Activated CD8-positive, alpha-beta memory T cell treated with anti-CD3 and anti-CD28 coated beads for 24 hours (primary cell): Measurements from ENCODE around the gene GBX1.

ENCODE experiments used
- DNase-seq: peaks from one replicate; pipeline ENCODE4 v3.0.0-alpha.2; 2020

GBX1 gene

DNA sequence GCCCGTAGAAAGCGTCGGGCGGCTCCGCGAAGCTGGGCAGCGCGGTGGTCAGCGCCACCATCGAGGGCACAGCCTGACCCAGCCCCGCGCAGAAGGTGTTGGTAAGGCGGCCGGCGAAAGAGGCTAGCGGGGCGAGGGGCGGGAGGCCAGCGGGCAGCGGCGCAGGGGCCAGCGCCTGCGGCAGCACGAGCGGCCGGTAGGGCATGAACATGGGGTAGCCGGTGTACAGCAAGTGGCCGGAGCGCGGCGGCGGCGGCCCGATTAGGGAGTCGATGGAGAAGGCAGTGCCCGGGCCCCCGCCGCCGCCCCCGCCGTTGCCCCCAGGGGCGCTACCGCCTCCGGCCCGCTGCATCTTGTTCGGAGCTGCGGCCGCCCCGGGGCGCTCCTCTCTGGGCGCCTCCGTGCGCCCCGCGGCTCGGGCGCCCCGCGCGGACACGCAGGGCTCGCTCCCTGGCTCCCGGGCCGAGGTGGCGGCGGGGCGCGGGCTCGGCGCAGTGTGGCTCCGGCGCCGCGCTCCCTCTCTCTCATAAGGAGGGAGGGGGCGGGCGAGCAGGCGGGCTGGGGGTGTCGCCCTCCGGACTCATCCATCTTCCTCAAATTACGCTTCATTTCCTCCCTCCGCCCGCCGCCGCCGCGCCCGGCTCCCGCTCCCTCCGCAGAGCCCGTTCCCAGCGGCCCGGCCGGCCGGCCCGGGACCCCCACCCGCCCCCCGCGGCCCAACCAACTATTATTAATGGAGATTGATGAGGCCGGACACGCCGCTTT is at the start of gene GBX1:
Gene GBX1 (minus strand): TSS at position 498 of the 765 bp plus-strand sequence. CDS start 146 bp downstream, at position 352.
- no peak for DNase-seq

DNA sequence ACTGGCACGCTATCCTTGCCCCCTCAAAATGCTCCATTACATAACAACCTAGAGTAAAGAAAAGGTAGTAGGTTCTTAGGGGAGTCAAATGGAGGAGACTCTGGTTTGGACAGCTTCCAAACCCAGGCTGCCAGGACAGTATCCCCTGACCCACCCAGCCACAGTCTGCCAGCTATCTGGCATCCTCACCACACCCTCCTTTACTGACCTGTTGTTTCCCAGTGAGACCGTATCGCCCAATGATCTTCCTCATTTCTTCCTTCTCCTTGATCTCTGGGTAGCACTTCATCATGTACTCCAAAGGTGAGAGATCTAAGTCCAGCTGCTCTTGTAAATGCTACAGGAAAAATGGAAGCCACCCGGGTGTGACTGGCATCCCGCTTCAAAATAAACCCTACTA is 47.9 kb upstream of the GBX1 start:
- DNase-seq = no peak

DNA sequence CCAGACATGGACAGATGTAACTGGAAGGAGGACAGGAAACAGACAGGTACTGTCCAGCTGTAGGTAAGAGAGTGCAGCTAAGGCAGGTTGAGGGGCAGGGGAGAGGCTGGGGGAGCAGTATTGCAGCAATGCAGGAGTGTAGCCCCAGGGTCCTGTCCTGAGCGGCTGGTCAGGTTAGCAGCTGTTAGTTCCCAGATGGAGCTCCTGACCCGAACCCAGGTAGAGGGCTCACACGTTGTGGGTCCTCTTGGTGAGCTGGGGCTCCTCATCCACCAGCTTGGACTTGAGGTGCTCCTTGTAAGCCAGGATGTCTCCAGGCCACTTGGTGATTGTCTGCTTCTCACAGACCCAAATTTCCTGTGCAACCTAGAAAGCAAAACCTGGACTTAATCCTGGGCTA is 46.3 kb upstream of the GBX1 start:
- no peak for DNase-seq

DNA sequence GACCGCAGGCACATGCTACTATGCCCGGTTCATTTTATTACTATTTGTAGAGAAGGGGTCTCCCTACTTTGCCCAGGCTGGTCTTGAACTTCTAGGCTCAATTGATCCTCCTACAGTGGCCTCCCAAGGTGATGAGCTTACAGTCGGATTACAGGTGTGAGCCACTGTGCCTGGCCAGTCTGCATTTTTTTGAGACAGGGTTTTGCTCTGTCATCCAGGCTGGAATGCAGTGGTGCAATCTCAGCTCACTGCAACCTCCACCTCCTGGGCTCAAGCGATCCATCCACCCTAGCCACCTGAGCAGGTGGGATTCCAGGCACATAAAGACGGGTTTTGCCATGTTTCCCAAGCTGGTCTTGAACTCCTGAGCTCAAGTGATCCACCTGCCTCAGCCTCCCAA is 45.1 kb upstream of the GBX1 start:
- no peak for DNase-seq

DNA sequence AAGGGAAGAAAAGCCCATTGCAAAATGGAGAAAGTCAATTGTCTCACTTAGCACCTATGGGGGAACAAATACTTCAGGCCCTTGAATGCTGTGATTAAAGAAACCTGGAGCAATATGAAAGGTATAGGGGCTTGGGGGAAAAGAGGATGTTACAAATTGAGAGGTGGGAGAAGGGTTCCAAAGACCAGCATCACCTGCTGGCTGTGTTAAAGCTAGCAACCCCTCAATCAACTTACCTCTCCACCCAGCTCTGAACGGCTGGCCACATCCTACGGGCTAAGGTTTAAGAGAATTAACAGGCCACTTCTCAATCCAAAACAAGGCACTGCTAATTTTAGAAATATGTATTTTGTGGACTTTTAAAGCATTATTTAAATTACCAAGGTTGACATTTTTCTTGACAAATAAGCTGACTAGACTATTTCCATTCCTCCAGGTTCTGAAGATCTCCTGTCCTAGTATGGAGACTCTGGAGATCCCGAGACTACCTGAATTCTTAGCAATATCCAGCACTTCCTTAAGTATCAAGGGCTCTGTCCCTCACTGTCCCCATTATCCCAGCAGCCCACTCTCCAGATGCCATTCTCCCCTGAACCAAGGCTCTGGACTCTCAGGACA is 43.8 kb upstream of the GBX1 start:
- DNase-seq = no peak

- DNase-seq = no peak
These were observed 42.8 kb upstream of the GBX1 start, which contains the start of gene H2BK1 for GRCh38 chr7:151210087-151210854. TSS of gene H2BK1 (minus strand) at chr7:151210488. CDS start at chr7:151210318, 170 bp downstream.

- no peak for DNase-seq
These were observed 42.1 kb upstream of the GBX1 start for GRCh38 chr7:151209588-151209987.

DNA sequence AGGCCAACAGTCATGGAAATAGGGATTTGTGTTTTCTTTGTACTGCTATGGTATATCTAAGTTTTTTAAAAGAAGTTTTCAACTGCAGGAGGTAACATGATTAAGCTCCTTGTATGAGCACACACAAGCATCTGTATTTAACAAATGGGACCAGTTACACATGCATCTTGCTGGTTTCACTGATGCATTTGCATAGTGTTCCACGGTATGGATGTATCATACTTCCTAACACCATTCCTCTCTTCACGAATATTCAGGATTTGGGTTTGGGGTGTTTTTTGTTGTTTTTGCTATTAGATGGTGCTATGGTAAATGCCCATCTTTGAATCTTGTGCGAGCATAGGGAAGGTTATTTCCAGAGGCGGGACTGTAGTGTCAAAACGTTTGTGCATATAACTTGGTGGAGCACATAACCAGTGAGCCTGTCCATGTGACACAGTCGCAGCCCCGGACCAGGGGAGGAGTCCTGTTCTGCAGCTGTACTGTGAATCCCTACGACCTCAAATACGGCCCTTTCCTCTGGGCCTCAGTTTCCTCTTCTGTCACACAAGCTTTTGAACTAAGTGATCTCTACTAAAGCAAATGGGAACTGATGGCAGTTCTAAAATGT is 40.9 kb upstream of the GBX1 start:
- DNase-seq = no peak

GRCh38 chr7:151207804-151208203 is 40.3 kb upstream of the GBX1 start:
- DNase-seq = no peak

DNA sequence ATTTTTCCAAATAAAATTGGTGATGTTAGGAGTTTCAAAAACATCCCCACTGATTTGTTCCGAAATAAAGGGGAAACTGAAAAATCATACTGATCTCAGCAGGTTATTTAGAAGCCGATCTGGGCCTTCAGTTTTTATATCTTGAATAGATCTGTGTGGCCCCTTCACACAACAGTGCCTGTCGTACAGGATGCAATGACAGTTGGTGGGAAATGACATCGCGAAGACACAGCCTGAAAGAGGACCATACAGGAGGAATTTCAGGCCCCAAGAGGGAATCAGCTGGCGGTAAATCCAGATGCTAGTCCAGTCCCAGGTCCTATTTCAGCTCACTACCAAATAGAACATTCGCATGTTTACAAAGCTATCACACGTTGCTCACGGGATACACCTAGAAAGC is 39.8 kb upstream of the GBX1 start:
- DNase-seq = no peak

DNA sequence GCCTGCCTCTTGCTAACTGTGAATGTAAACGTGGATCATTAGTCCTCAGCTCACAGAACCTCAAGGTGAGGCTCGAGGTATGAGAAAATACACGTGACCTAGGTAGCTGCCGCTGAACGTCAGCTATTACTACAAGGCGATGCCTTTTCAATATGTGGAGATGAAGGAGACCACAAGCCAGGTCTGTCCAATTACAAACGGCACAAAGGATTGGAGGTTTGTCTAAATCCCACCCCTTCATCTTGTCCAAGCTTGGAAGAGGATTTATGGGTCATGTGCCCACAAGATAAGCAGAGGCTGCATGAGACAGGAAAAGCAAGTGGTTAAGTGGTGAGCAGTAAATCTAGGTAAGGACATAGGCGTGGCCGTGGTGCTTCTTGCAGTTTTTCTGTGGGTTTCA is 39.4 kb upstream of the GBX1 start:
- DNase-seq = no peak

GRCh38 chr7:151205730-151206129 is 38.2 kb upstream of the GBX1 start:
- DNase-seq = no peak

- no peak for DNase-seq
These were observed 37.0 kb upstream of the GBX1 start for GRCh38 chr7:151204383-151205032.

GRCh38 chr7:151202836-151203235 is 35.3 kb upstream of the GBX1 start:
- no peak for DNase-seq

DNA sequence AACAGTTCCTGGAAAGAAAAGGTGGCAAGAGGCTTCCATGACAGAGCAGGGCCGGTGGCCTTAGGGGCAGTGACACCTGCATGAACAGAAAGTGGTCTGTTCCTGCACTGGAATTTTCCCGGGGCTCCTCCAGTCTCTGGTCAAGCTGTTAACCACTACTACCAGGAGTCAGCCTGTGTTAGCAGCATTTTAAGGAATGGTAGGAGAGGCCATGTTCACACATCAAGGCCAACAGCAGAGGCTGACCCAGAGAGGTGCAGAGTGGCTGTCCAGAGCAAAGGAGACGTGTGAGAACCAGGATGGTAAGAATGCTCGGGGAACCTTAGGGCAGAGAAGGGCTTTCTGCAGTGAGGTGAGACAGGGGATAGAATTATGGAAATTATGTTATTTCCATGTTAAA is 34.3 kb upstream of the GBX1 start:
- no peak for DNase-seq

- no peak for DNase-seq
These were observed 33.9 kb upstream of the GBX1 start for GRCh38 chr7:151201344-151201743.

- DNase-seq = no peak
These were observed 31.7 kb upstream of the GBX1 start for GRCh38 chr7:151198945-151199848.

- no peak for DNase-seq
These were observed 30.4 kb upstream of the GBX1 start for GRCh38 chr7:151197932-151198331.

DNA sequence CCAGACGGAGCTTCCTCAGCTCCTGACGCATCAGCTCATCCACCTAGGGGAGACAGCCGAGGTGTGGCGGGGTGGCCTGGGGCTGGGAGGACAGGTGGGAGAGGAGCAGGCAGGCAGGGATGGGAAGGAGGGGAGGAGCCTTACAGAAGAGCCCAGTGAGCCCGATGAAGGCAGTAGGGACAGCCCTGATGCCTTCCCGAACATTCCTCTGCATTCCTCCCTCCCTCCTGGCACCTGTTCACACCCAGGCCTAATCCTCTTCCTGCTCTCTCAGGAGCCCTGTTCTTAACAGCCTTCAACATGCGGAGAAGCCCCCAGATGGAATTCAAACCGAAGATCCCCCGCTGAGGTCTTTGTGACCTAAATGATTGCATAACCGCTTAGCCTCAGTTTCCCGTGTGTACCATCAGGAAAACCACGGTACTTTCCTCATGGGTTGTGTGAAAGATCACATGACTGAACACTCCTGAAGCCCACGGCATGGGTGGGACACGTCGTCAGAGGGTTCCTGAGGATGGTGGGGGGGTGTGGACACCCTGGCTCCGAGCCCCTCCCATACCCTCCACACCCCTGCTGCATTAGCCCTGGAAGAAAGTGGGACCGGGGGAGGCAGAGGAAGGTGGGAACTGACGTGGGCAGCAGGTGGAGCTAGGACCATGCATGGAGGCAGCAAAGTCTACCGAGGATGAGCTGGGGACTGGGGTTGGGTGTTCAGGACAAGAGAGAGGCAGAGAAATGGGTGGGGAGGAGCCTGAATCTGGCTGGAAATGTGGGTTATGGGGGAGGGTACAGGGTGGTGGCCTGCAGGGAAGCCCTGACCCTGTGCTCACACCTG is 28.3 kb upstream of the GBX1 start:
- DNase-seq = no peak

GRCh38 chr7:151194188-151194587 is 26.7 kb upstream of the GBX1 start:
- no peak for DNase-seq
